CD14-positive monocyte (primary cell): Measurements from ENCODE around the gene PHLDB2. TPM values are rescaled to one million over a fixed set of nuclear protein-coding genes. Genes with fewer than 3 reads are reported as not detected.

ENCODE experiments used
- DNase-seq, 3 donors: peaks; one replicate each; pipeline ENCODE4 v3.0.0-alpha.2; 2011 to 2022
- H2AFZ ChIP-seq: 2 replicates; pipeline ENCODE4 v1.6.0; 2012; ENCODE audit warnings: mild to moderate bottlenecking, low read depth, low read length, inconsistent platforms; ENCODE audit not compliant: insufficient read depth, poor library complexity, severe bottlenecking
- H3K27ac ChIP-seq, 2 donors: 1 replicate in 1 of 2; 2 replicates in 1 of 2; pipeline ENCODE4 v1.5.1; 2012 to 2013; ENCODE audit warnings: low read length in 2 of 2, control low read depth in 1 of 2, inconsistent platforms in 1 of 2, low read depth in 1 of 2, mild to moderate bottlenecking in 1 of 2
- H3K27me3 ChIP-seq, 2 donors: one replicate each; pipeline versions ENCODE4 v1.6.0 to v1.6.1; 2011 to 2013; ENCODE audit warnings: low read length in 2 of 2; ENCODE audit not compliant: control insufficient read depth in 2 of 2, insufficient read depth in 2 of 2
- H3K36me3 ChIP-seq, 2 donors: replicated peaks in 1 of 2; 1 replicate in 1 of 2; 2 replicates in 1 of 2; pipeline versions ENCODE4 v1.5.1 to v1.6.1; 2012 to 2013; ENCODE audit warnings: low read length in 2 of 2, control low read depth in 1 of 2, inconsistent platforms in 1 of 2, mild to moderate bottlenecking in 1 of 2; ENCODE audit not compliant: insufficient read depth in 2 of 2, control insufficient read depth in 1 of 2
- H3K4me1 ChIP-seq, 2 donors: 1 replicate in 1 of 2; 2 replicates in 1 of 2; pipeline versions ENCODE4 v1.5.1 to v1.6.1; 2012 to 2013; ENCODE audit warnings: low read length in 2 of 2, control low read depth in 1 of 2, inconsistent platforms in 1 of 2, mild to moderate bottlenecking in 1 of 2, moderate library complexity in 1 of 2; ENCODE audit not compliant: insufficient read depth in 2 of 2, control insufficient read depth in 1 of 2
- H3K4me2 ChIP-seq: replicated peaks from 2 replicates; pipeline ENCODE3; 2012; ENCODE audit warnings: low read length, moderate library complexity, mild to moderate bottlenecking; ENCODE audit not compliant: poor library complexity, severe bottlenecking; ENCODE audit errors: extremely low read depth
- H3K4me3 ChIP-seq, 3 experiments: fragments of 200-600 bp in 1 of 3; sonication (generic) in 1 of 3; replicated peaks in 1 of 3; 1 replicate in 2 of 3; 2 replicates in 1 of 3; pipeline ENCODE4 v1.5.1; 2011 to 2013; ENCODE audit warnings: low read length in 3 of 3, mild to moderate bottlenecking in 3 of 3, control low read depth in 2 of 3, low read depth in 2 of 3, inconsistent platforms in 1 of 3, moderate library complexity in 1 of 3
- H3K79me2 ChIP-seq: 2 replicates; pipeline ENCODE4 v1.6.0; 2012; ENCODE audit warnings: mild to moderate bottlenecking, control low read depth, inconsistent platforms, low read length, moderate library complexity; ENCODE audit not compliant: insufficient read depth
- H3K9ac ChIP-seq: 2 replicates; pipeline ENCODE4 v1.6.0; 2017; ENCODE audit warnings: low read length, mild to moderate bottlenecking; ENCODE audit not compliant: insufficient read depth, poor library complexity, severe bottlenecking
- H3K9me3 ChIP-seq, 2 donors: replicated peaks in 1 of 2; 1 replicate in 1 of 2; 2 replicates in 1 of 2; pipeline versions ENCODE4 v1.5.1 to v1.6.1; 2012 to 2013; ENCODE audit warnings: low read length in 2 of 2, control low read depth in 1 of 2; ENCODE audit not compliant: control insufficient read depth in 1 of 2, insufficient read depth in 1 of 2
- H4K20me1 ChIP-seq: 2 replicates; pipeline ENCODE4 v1.6.0; 2012; ENCODE audit warnings: mild to moderate bottlenecking, low read length, control low read depth, moderate library complexity; ENCODE audit not compliant: insufficient read depth
- H3K27ac Mint-ChIP-seq, 7 donors: one replicate each; pipeline ENCODE4 v1.8.0; 2020; ENCODE audit warnings: mild to moderate bottlenecking in 7 of 7, mixed read lengths in 7 of 7, moderate library complexity in 6 of 7, inconsistent platforms in 2 of 7
- H3K27me3 Mint-ChIP-seq, 3 donors: one replicate each; pipeline ENCODE4 v1.8.0; 2021 to 2022; ENCODE audit warnings: low read depth in 3 of 3, mild to moderate bottlenecking in 3 of 3, mixed read lengths in 3 of 3, moderate library complexity in 3 of 3, inconsistent platforms in 1 of 3
- H3K36me3 Mint-ChIP-seq, 2 donors: one replicate each; pipeline ENCODE4 v1.8.0; 2020; ENCODE audit warnings: mixed read lengths in 2 of 2, inconsistent platforms in 1 of 2, mild to moderate bottlenecking in 1 of 2
- H3K4me1 Mint-ChIP-seq: one replicate; pipeline ENCODE4 v1.8.0; 2020; ENCODE audit warnings: mild to moderate bottlenecking, mixed read lengths
- H3K4me3 Mint-ChIP-seq, 2 donors: one replicate each; pipeline ENCODE4 v1.8.0; 2020; ENCODE audit warnings: mild to moderate bottlenecking in 2 of 2, mixed read lengths in 2 of 2, moderate library complexity in 1 of 2
- H3K9me3 Mint-ChIP-seq, 7 donors: one replicate each; pipeline ENCODE4 v1.8.0; 2020 to 2022; ENCODE audit warnings: mixed read lengths in 7 of 7, mild to moderate bottlenecking in 6 of 7, moderate library complexity in 6 of 7, inconsistent platforms in 2 of 7
- CTCF ChIP-seq: fragments of 200-600 bp; IDR thresholded peaks from one replicate; pipeline ENCODE4 v1.8.0; 2022; ENCODE audit warnings: antibody characterized with exemption, mild to moderate bottlenecking
- WGBS: methylation state at CpG from one replicate; pipeline ENCODE4 v1.1.5; 2013; ENCODE audit warnings: missing lambda C conversion rate; ENCODE audit not compliant: insufficient coverage; 5-methylcytosine and 5-hydroxymethylcytosine counted together
- intact Hi-C, 2 donors: fragments of 100-400 bp; cut with micrococcal nuclease; formaldehyde crosslinking; loops; one replicate each; pipeline versions ENCODE4 v1.15.0 to v1.15.1; 2023
- polyA plus RNA-seq, 3 donors: library from polyadenylated mRNA; depleted of rRNA in 1 of 3; unstranded in 2 of 3; stranded (reverse) in 1 of 3; fragments of 300-500 nt in 2 of 3; fragments of >200 nt in 1 of 3; fragmentation: Illumina TruSeq in 2 of 3; gene quantifications; 1 replicate in 2 of 3; 2 replicates in 1 of 3; pipeline ENCODE4 v1.2.3, GENCODE V29; 2012 to 2021

Gene PHLDB2
- polyA plus RNA-seq, 3 donors, result 0.08 TPM; not detected in 2

DNA sequence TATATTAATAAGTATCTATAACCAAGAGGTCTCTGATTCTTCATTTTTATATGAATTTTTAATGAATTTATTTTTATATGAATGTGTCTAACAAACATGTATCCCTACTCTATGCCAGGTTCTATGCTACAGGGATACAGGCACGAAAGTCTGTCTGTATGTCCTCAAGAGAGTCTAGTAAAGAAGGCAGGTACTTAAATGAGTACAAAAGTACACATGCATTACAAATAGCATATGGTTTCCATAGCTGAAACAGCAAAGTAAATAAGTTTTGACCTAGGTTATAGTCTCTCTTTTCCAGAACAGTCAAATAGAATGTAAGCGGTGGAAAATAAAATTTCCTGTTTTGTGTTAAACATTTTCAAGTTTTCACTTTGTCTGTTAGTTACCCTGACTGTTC is 106.4 kb downstream of the PHLDB2 start:
- WGBS, result no CpG with 5 or more reads among the region's 2 CpGs
- no peak for DNase-seq
- H3K4me3 Mint-ChIP-seq, result no peak overlapping the region
- peaks cover 8% of the 10 kb centered on the region for H3K4me1 Mint-ChIP-seq
- H3K9me3 Mint-ChIP-seq, result no peaks in the 10 kb centered on the region
- no peak overlapping the region for H3K27ac Mint-ChIP-seq
- no peak overlapping the region for H3K4me3 ChIP-seq
- no peaks in the 10 kb centered on the region for H3K36me3 ChIP-seq
- H3K9ac ChIP-seq, result no peak overlapping the region
- H3K4me2 ChIP-seq, result no peak overlapping the region
- no peak for TF ChIP-seq CTCF
- H3K36me3 Mint-ChIP-seq, result no peaks in the 10 kb centered on the region
- peaks cover 0 to 2% (median 1%) of the 10 kb centered on the region in 3 donors for H3K27me3 Mint-ChIP-seq
- H4K20me1 ChIP-seq, result no peaks in the 10 kb centered on the region
- intact Hi-C loops, result loop anchor here in 1 of 2 donors (10.0 kb wide), 1 partner anchor 71 kb away; no protein-coding TSS in a partner anchor
- H3K4me1 ChIP-seq, result peaks cover 3 to 7% of the 10 kb centered on the region in 2 donors
- no peak overlapping the region for H3K27ac ChIP-seq
- H3K27me3 ChIP-seq, result no peaks in the 10 kb centered on the region
- H2AFZ ChIP-seq, result peak overlapping the region; percentile 8
- H3K9me3 ChIP-seq, result no peaks in the 10 kb centered on the region
- no peaks in the 10 kb centered on the region for H3K79me2 ChIP-seq

DNA sequence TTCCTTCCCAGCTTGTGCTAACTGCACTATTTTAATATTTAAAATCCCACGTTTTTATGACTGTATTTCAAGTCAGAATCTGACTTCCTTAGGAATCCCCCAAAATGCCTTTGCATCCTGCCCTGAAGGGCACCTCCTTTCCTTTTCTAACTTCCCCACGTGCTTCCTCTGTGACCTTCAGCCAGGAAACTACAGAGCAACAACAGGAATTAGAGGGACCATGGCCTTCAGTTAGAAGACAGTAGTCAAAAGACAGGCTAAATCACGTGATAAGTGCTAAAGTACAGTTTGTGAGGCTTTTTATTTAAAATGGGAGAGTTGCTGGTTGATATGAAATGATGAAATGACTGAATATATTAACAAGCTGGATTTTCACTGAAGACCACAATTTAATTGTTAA is 108.0 kb downstream of the PHLDB2 start:
- Histone ChIP-seq H3K36me3 (no peaks in the 10 kb centered on the region), H3K27ac (no peak overlapping the region), H3K27me3 (no peaks in the 10 kb centered on the region), H3K79me2 (no peaks in the 10 kb centered on the region), H4K20me1 (no peaks in the 10 kb centered on the region), H3K4me3 (no peak overlapping the region), H3K4me1 (peaks cover 3 to 7% of the 10 kb centered on the region in 2 donors), H3K9ac (no peak overlapping the region), H3K4me2 (no peak overlapping the region), H2AFZ (no peak overlapping the region), H3K9me3 (no peaks in the 10 kb centered on the region)
- peak in 2 of 3 donors; percentile 8 to 49 for DNase-seq
- Mint-ChIP-seq H3K9me3 (no peaks in the 10 kb centered on the region), H3K27ac (no peak overlapping the region), H3K27me3 (peaks cover 0 to 3% (median 2%) of the 10 kb centered on the region in 3 donors), H3K4me3 (no peak overlapping the region), H3K36me3 (no peaks in the 10 kb centered on the region), H3K4me1 (peaks cover 8% of the 10 kb centered on the region)
- TF ChIP-seq CTCF, result no peak
- intact Hi-C loops, result loop anchor here (2.0 to 10.0 kb wide), 2 partner anchors 72 to 250 kb away; no protein-coding TSS in a partner anchor
- 21% methylated on average over 2 of the region's 3 CpGs for WGBS
